Coronary artery (tissue), 2 donors: Measurements from ENCODE around the gene MAP6.
"Not testable (repeated sequence)": the region's sequence is repeated elsewhere in the genome, so short reads cannot be mapped to it uniquely, and the experiment has no call there.

Experiments used
- DNase-seq: peaks from one replicate; pipeline ENCODE4 v3.0.0-alpha.2; 2017; ENCODE audit warnings: low spot score
- H3K27ac ChIP-seq, 2 donors: fragments of 200-600 bp; sonication (generic); one replicate each; pipeline ENCODE4 v1.5.1; 2016 to 2019
- H3K4me3 ChIP-seq: fragments of 200-600 bp; sonication (generic); 2 replicates; pipeline ENCODE4 v1.5.1; 2016; ENCODE audit warnings: mild to moderate bottlenecking, moderate library complexity
- CTCF ChIP-seq: fragments of 200-600 bp; sonication (generic); IDR thresholded peaks from one replicate; pipeline ENCODE4 v1.5.1; 2019; ENCODE audit warnings: antibody characterized with exemption

Gene MAP6

GRCh38 chr11:75588051-75588481, 80.8 kb downstream of the MAP6 start:
- DNase-seq, result no peak
- Histone ChIP-seq H3K27ac (no peak overlapping the region), H3K4me3 (no peak overlapping the region)
- no peak for TF ChIP-seq CTCF

DNA sequence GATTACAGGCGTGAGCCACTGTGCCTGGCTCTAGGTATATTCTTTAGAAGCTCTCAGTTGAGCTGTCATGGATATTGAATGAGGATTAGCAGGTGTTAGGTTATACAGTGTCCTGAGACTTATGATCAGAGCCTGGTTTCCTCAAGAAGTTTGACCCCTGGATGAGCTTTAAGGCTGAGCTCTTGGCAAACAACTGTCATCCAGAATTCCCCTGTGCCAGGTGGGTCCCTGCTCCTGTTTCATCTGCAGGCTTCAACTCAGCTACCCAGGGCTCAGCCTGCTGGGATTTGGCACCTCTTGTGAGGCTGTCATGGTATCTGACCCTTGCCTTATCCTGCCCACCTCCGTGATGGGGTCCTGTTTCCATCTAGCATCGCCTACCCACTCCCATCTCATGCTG, 82.4 kb downstream of the MAP6 start:
- Histone ChIP-seq H3K4me3 (no peak overlapping the region), H3K27ac (no peak overlapping the region)
- no peak for DNase-seq
- no peak for TF ChIP-seq CTCF

DNA sequence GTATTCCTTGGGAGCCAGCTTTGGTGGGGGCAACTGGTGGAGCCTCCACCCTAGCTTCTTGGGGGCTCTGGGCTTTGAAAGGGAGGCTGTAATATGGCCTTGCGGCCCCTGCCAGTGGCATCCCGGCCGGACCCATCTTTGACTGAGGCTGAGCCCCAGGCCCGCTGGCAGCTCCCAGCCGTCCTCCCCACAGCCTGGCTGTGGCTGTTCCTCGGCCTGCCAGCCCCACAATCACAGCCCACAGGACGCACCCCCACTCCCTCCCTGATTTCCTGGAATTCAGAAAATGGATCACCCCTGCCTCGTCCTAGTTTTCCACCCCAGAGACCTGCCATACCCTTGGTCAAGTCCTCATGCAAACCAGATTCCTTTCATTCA, 83.6 kb downstream of the MAP6 start:
- no peak for DNase-seq
- TF ChIP-seq CTCF, result no peak
- H3K27ac ChIP-seq, result peak overlapping the region in 1 of 2 donors; percentile 99
- no peak overlapping the region for H3K4me3 ChIP-seq

DNA sequence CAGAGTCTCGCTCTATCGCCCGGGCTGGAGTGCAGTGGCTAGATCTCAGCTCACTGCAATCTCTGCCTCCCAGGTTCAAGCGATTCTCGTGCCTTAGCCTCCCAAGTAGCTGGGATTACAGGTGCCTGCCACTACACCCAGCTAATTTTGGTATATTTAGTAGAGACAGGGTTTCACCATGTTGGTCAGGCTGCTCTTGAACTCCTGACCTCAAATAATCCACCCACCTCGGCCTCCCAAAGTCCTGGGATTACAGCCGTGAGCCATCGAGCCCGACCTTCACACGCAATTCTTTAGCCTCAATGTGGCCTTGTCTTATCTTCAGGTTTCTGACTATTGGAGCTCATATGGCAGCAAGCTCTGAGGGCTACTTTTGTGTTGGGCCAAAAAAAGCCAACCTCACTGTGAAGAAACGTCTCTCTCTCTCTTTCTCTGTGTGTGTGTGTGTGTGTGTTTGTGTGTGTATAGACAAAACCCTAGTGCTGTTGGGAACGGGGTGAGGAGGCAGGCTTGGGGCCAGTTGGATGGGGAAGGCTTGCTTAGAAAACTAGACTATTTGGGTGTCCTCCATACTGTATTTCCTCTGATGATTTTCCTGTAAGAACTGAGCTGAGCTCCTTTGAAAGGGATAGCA, 84.1 kb downstream of the MAP6 start:
- not testable (repeated sequence) for DNase-seq, H3K4me3 ChIP-seq
- peak overlapping the region; percentile 95 to 99 for H3K27ac ChIP-seq

DNA sequence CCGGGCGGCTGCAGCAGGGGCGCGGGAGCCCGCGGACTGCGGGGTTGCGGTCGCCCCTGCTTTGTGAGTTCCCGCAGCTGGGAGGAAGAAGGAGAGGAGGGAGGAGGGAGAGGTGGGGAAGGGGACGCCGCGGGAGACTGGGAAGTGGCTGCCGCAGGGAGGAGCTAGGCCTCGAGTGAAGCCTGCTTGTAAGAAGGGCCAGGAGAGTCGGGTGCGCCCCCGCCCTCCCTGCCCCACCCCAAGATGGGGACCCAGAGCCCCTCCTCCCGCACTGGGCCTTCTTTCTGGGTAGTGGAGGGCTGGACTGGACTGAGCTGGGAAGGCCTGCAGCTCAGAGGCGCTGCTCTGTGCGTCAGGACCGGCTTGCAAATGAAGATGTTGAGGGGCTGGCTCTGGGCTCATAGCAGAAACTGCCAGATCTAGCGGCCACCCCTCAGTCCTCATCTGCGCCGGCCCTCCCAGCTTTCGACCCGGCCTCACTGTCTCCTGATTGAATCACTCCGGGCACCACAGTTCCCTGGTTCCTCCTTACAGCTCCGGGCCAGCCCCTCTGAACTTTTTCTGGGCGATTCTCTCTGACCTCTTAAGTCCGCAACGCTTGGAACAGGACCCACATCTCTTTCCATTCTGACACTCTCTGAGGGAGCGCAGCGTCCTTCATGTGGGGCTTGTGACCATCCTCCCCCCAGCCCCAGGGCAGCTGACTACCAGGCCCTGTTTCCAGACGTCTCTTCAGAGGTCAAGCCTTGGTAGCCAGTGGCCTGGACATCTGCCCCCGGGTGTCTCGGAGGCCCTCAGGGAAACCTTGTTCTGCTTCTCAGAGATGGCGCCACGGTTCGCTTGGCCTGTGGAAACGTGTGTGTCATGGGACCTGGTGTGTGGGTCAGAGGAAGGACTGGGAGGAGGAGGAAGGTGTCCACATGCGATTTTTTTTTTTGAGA, 84.8 kb downstream of the MAP6 start:
- Histone ChIP-seq H3K4me3 (peak overlapping the region; percentile 87), H3K27ac (peak overlapping the region; percentile 95 to 99)
- DNase-seq, result peak; percentile 87
- TF ChIP-seq CTCF, result no peak

GRCh38 chr11:75582895-75583717, 85.7 kb downstream of the MAP6 start:
- peak; percentile 29 for TF ChIP-seq CTCF
- DNase-seq, result peak; percentile 87
- Histone ChIP-seq H3K4me3 (peak overlapping the region; percentile 87), H3K27ac (peak overlapping the region; percentile 95 to 99)

GRCh38 chr11:75582506-75582894, 86.3 kb downstream of the MAP6 start:
- H3K4me3 ChIP-seq, result peak overlapping the region; percentile 87
- H3K27ac ChIP-seq, result peak overlapping the region; percentile 95 to 99
- DNase-seq, result no peak
- no peak for TF ChIP-seq CTCF
